NCI-H526 (cell line): ENCODE data around the gene ZFR.
"Not testable (repeated sequence)": the region's sequence is repeated elsewhere in the genome, so short reads cannot be mapped to it uniquely, and the experiment has no call there.

Experiments used
- DNase-seq, 2 experiments: peaks; one replicate each; lab custom pipeline; 2025; lab: John Stamatoyannopoulos, UW

ZFR gene

GRCh38 chr5:32358611-32359010 lies 85.9 kb downstream of the ZFR start:
- DNase-seq: no peak

DNA sequence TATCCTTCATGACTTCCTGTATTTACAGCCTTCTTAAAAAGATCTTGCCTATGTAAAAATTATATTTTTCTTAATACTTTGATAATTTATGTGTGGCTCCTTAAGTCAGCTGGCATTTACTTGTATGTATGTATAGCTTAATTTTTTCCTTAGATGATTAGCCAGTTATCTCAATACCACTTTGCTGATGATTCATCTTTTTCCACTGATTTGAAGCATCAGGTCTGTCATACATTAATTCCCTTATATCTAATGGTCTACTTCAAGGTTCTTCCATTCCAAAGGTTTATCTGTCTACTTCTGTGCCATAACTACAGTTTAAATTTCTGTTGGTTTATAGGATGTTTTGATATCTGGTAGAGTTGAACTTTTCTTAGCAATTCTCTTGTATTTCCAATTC lies 86.9 kb downstream of the ZFR start:
- no peak for DNase-seq

GRCh38 chr5:32355686-32356085 lies 88.9 kb downstream of the ZFR start:
- DNase-seq: no peak

DNA sequence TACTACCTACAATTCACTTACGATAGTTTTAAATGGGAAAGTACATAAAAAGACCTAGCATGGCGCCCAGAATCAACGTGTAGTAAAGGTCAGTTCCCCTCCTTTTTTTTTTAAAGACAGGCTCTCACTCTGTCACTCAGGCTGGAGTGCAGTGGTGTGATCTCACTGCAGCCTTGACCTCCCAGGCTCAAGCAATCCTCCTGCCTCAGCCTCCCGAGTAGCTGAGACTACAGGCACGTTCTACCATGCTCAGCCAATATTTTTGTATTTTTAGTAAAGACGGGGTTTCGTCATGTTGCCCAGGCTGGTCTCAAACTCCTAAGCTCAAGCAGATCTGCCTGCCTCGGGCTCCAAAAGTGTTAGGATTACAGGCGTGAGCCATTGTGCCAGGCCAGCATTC lies 91.1 kb downstream of the ZFR start:
- no peak for DNase-seq

DNA sequence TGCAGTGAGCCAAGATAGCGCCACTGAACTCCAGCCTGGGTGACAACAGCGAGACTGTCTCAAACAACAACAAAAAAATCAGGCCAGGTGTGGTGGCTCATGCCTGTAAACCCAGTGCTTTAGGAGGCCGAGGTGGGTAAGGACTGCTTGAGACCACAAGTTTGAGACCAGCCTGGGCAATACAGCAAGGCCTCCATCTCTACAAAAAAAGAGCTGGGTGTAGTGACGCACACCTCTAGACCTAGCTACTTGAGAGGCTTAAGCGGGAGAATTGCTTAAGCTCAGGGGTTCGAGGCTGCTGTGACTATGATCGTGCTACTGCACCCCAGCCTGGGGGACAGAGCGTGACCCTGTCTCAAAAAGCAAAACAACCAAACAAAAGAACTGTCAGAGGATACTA lies 91.9 kb downstream of the ZFR start:
- DNase-seq: no peak

DNA sequence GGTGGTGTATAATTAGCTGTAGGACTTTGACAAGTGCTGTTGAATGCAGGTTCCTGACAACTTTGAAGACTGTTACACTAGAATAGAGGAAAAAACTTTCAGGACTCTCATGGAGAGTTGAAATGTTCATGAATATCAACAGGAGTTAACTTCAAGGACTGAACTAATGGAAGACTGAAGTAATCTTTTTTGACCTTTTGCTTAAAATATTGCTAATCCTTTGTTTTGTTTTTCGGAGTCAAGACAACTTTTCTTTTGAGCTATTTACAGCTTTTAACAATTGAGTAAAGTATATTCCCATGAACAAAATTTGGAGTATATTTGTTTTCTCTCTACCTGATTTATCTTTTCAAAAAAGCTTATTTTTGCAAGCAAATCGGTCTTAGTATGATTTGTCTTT lies 97.7 kb downstream of the ZFR start:
- no peak for DNase-seq

DNA sequence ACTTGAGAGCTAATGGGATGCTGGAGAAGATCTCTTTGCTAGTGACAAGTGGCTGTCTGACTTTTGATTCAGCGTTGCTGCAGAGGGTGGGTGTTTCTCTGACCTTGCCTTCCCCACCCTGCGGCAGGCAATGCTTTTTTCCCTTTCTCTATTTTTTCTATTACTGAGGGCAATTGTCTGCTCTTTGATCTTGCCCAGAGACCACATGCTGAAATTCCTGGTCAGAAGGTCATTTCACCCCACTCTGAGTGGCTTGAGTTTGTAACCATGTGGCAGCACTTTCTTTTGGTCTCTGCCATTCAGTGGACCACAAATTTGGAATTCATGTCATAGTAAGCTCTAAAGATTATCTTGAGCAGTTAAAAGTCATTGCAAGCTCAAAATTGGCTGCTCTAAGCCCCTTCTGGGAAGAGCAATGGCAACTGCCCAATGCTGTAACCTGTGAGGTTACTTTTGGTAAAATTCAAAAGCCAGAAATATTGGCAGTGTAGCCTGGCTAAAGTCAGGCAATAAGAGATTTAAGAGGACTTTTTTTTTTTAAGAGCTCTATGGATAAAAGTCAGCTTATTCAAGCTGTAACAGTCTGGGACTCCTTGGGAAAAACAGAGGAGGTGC lies 101.4 kb downstream of the ZFR start:
- no peak for DNase-seq

DNA sequence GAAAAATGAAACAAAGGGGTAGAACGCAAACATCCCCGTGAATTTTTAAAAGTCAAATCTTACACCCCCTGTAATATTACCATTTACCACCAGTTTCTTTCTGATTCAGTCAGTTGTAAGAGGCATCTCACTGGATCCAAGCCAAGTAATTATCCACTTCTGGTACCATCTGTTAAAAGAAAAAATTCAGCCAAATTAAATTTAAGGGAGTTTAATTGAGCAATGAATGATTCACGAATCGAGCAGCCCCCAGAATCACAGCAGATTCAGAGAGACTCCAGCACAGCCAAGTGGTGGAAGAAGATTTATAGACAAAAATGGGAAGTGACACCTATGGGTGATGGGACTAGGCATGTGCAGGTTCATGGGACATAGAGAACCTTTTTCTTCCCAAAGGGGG lies 101.9 kb downstream of the ZFR start:
- DNase-seq: no peak

GRCh38 chr5:32339878-32340277 lies 104.7 kb downstream of the ZFR start:
- no peak for DNase-seq

DNA sequence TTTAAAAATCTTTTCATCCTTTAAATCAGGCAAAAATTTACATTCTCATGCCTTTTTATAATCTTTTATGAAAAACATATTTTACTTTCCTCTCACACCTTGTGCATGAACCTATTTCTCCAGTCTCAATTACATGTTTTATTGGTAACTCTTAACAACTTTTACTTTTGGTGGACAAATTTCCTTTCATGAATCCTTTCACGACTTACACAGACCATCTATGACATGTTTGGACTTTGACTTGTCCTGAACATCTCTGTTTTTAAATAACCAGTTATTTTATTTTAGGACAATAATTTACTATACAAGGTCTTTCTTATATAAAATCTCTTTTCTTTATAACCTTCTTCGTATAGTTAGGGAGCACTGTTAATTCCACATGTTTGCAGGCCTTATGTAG lies 105.3 kb downstream of the ZFR start:
- peak in 1 of 2 experiments; percentile 39 for DNase-seq

- DNase-seq: no peak
Observed at GRCh38 chr5:32332966-32333365, 111.6 kb downstream of the ZFR start.

DNA sequence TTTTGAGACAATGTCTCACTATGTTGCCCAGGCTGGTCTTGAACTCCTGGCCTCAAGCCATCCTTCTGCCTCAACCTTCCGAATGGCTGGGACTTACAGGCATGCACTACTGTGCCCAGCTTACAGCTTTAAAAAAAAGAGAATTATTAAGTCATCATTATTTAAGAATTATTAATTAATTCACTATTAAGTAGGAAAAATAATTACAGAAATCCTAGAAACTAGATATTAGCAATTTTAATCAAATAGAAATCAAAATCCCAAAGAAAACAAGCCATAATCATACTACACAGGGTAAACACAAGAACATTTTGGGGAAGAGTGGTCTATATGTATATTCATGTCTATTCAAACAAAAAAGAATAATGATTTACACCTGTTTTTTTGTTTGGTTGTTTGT lies 112.2 kb downstream of the ZFR start:
- DNase-seq: no peak

DNA sequence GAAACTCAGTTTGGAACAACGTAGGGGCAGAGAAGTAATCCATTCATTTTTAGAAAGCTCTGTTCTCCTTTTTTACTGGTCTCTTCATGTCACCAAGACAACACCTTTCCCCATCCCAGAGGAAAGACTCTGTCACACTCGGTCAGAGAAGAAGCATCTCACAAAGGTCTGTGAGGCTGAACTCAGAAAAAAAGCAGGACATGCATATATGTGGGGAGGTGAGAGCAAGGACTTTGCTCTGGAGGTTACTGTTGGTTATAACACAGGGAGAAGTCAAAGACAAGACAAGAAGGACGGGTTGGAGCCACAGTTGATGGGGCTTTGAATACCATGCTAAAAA lies 112.6 kb downstream of the ZFR start:
- peak; percentile 53 to 61 for DNase-seq

- DNase-seq: peak; percentile 85 to 87
Observed at GRCh38 chr5:32331217-32331934, 113.2 kb downstream of the ZFR start.

DNA sequence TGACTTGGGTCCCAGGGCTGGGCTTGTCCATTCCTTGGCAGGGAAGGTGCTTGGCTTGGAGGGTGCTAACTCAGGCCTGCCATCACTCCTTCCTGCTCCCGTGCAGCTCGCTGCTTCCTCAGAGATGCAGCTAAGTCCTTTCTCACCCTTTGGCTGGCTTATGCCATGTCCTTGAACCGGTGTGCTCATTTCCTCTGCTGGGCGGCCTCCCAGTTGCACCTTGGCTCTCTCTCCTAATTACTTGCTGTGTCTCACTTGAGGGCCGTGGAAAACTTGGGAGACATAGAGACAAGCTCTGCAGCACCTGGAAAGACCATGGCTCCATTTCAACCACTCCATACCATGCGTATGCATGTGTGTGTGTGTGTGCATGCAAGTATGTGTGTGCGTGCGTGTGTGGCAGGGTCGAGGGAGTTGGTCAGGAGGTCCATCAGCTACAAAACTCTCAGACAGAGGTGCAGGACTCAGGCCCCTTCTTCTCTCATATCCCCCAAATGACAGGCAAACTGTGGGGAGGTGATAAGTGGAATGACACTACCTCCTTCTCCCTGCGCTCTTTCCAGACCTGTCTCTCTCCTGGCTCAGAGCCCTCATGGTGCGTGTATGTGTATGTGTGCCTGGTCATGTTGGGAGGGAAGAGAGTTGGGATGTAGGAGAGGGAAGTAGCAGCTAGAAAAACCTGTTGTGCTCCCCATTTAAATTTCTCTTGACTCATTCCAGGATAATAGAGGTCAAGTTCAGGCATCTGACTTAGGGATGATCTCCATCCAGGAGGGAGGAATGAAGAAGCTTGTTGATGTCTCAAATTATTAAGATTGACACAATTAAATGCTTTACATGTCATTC lies 114.2 kb downstream of the ZFR start:
- peak in 1 of 2 experiments; percentile 13 for DNase-seq

DNA sequence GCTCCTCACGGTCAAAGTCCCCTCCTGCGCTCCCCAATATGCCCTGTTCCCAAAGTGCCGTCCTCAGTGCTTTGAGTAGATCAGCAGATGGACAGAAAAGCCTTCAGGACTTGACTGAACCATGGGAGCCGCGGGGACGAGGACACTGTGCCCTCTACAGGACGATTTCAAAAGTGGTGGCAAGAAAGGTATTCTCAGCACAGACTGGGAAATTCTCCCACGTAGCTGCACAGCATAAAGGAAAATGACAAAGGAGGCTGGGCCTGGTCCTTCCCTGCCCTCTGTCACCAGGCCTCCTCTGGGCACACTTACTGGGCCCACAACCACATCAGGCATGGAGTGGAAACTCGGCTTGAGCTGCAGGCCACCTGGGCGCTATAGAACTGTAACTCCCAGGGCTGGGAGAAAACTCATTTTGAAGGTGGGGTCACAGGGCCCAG lies 115.1 kb downstream of the ZFR start:
- DNase-seq: peak; percentile 60 to 91

GRCh38 chr5:32326216-32326772 lies 118.2 kb downstream of the ZFR start:
- no peak for DNase-seq

- DNase-seq: no peak
Observed at GRCh38 chr5:32325616-32326015, 118.9 kb downstream of the ZFR start.

DNA sequence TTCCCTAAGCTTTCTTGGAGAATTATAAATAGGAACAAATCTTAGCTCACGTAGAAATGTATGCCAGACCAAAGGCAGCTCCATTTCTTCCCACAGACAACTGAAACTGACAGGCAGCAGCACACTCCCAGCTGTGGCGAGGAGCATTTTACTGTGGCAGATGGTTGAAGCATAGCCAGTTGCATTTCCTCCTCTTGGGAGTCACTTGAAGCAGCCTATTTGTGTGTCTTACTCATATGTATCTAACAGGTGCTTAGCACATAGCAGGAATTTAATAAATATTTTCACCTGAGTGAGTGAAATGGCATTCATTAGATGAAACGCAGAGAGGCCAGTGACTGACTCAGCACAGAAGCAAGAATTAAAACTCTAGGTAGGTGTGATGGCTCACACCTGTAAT lies 119.5 kb downstream of the ZFR start:
- no peak for DNase-seq

DNA sequence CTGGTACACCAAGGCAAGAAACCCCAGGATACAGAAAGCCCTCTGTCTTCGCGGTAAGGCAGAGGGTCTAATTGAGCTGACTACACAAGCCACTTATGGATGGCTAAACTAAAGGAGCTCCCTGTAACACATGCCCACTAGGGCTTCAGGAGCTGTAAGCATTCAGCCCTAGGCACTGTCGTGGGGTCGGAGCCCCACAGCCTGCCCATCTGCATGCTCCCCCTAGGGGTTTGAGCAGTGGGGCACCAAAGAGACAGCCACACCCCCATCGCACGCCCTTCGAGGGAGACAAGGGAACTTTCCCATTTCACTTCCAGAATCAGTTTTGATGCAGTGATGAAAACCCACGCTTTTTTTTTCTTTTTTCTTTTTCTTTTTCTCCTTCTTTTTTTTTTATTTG lies 120.8 kb downstream of the ZFR start:
- no peak for DNase-seq

- no peak for DNase-seq
Observed at GRCh38 chr5:32322882-32323281, 121.7 kb downstream of the ZFR start.

- not testable (repeated sequence) for DNase-seq
Observed at GRCh38 chr5:32321787-32322186, 122.8 kb downstream of the ZFR start.

DNA sequence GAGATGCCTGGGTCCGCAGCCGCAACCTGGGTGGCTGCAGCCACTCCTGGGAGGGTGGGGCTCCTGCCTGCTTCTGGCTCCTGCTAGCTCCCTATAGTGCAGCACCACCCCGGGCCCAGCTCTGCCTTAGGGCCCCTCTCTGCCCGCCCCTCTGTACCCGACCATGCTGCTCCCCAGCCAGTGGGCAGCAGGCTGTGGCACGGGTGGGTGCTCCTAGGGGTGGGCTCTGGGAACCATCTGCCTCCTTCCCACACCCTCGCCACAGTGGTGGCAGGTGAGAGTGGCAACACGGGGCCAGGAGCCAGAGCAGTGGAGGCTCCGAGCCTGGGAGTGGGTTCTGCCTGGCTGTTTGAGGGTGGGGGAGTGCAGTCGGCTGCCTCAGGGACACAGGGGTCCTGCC lies 124.0 kb downstream of the ZFR start:
- no peak for DNase-seq
